ENCODE data around the gene LRRN3. TPM values are rescaled to one million over a fixed set of nuclear protein-coding genes. Genes with fewer than 3 reads are reported as not detected.
"Not testable (repeated sequence)": the region's sequence is repeated elsewhere in the genome, so short reads cannot be mapped to it uniquely, and the experiment has no call there.

LRRN3 gene
- total RNA-seq = 2.5 TPM

- DNase-seq = peak; percentile 6
These were observed at the start of gene LRRN3 for GRCh38 chr7:111090846-111091245. Gene LRRN3 (plus strand): TSS chr7:111091127. CDS start chr7:111122773, 31,646 bp downstream.

GRCh38 chr7:111041577-111041976, 49.4 kb upstream of the LRRN3 start:
- DNase-seq = no peak

GRCh38 chr7:111042842-111043241, 48.1 kb upstream of the LRRN3 start:
- no peak for DNase-seq

GRCh38 chr7:111043561-111043960, 47.4 kb upstream of the LRRN3 start:
- DNase-seq = no peak

GRCh38 chr7:111045449-111045848, 45.5 kb upstream of the LRRN3 start:
- no peak for DNase-seq

- no peak for DNase-seq
These were observed 43.3 kb upstream of the LRRN3 start for GRCh38 chr7:111047595-111047994.

- no peak for DNase-seq
These were observed 40.8 kb upstream of the LRRN3 start for GRCh38 chr7:111049971-111050680.

GRCh38 chr7:111050875-111051416, 40.0 kb upstream of the LRRN3 start:
- DNase-seq = no peak

- no peak for DNase-seq
These were observed 39.1 kb upstream of the LRRN3 start for GRCh38 chr7:111051832-111052231.

- no peak for DNase-seq
These were observed 37.9 kb upstream of the LRRN3 start for GRCh38 chr7:111053035-111053434.

GRCh38 chr7:111056371-111056770, 34.6 kb upstream of the LRRN3 start:
- no peak for DNase-seq

- no peak for DNase-seq
These were observed 33.9 kb upstream of the LRRN3 start for GRCh38 chr7:111057066-111057465.

GRCh38 chr7:111059833-111060232, 31.1 kb upstream of the LRRN3 start:
- no peak for DNase-seq

- no peak for DNase-seq
These were observed 27.8 kb upstream of the LRRN3 start for GRCh38 chr7:111063166-111063565.

- DNase-seq = no peak
These were observed 23.7 kb upstream of the LRRN3 start for GRCh38 chr7:111067251-111067650.

GRCh38 chr7:111067682-111068081, 23.2 kb upstream of the LRRN3 start:
- DNase-seq = no peak

- DNase-seq = no peak
These were observed 22.3 kb upstream of the LRRN3 start for GRCh38 chr7:111068618-111069017.

GRCh38 chr7:111071556-111071955, 19.4 kb upstream of the LRRN3 start:
- DNase-seq = no peak

- DNase-seq = not testable (repeated sequence)
These were observed 18.3 kb upstream of the LRRN3 start for GRCh38 chr7:111072658-111073057.

- DNase-seq = no peak
These were observed 16.7 kb upstream of the LRRN3 start for GRCh38 chr7:111074071-111074747.

GRCh38 chr7:111074748-111075146, 16.2 kb upstream of the LRRN3 start:
- no peak for DNase-seq

GRCh38 chr7:111075498-111075897, 15.4 kb upstream of the LRRN3 start:
- no peak for DNase-seq

GRCh38 chr7:111076205-111076604, 14.7 kb upstream of the LRRN3 start:
- DNase-seq = no peak

GRCh38 chr7:111077001-111077400, 13.9 kb upstream of the LRRN3 start:
- DNase-seq = no peak
